ENCODE data around the gene SLC20A1.
"Not testable (repeated sequence)": the region's sequence is repeated elsewhere in the genome, so short reads cannot be mapped to it uniquely, and the experiment has no call there.

Gene SLC20A1

GRCh38 chr2:112604952-112605351 is 40.8 kb upstream of the SLC20A1 start:
- no peak for TF ChIP-seq CTCF (IDR thresholded peaks at IDR 0.05; ENCODE audit: low read depth, low read length, missing control alignments)
- no peak for DNase-seq (ENCODE audit: low read depth)
- in situ Hi-C loops (cut with HindIII; ENCODE audit: low sequenced_read_pairs), result loop anchor here (5.0 kb wide), 2 partner anchors 82 to 117 kb away; partner anchors contain the start of gene NT5DC4
- no peak overlapping the region for H3K4me3 ChIP-seq (ENCODE audit: low read depth, low read length)

GRCh38 chr2:112605926-112606325 is 39.8 kb upstream of the SLC20A1 start:
- H3K4me3 ChIP-seq (ENCODE audit: low read depth, low read length), result no peak overlapping the region
- TF ChIP-seq CTCF (IDR thresholded peaks at IDR 0.05; ENCODE audit: low read depth, low read length, missing control alignments), result no peak
- in situ Hi-C loops (cut with HindIII; ENCODE audit: low sequenced_read_pairs), result loop anchor here (5.0 kb wide), 2 partner anchors 81 to 116 kb away; partner anchors contain the start of gene NT5DC4
- no peak for DNase-seq (ENCODE audit: low read depth)

GRCh38 chr2:112606547-112606946 is 39.2 kb upstream of the SLC20A1 start:
- no peak for DNase-seq (ENCODE audit: low read depth)
- H3K4me3 ChIP-seq (ENCODE audit: low read depth, low read length), result no peak overlapping the region
- no peak for TF ChIP-seq CTCF (IDR thresholded peaks at IDR 0.05; ENCODE audit: low read depth, low read length, missing control alignments)
- in situ Hi-C loops (cut with HindIII; ENCODE audit: low sequenced_read_pairs), result loop anchor here (5.0 kb wide), 2 partner anchors 81 to 116 kb away; partner anchors contain the start of gene NT5DC4

- no peak overlapping the region for H3K4me3 ChIP-seq (ENCODE audit: low read depth, low read length)
- TF ChIP-seq CTCF (IDR thresholded peaks at IDR 0.05; ENCODE audit: low read depth, low read length, missing control alignments), result no peak
- in situ Hi-C loops (cut with HindIII; ENCODE audit: low sequenced_read_pairs), result loop anchor here (5.0 kb wide), 2 partner anchors 79 to 114 kb away; partner anchors contain the start of gene NT5DC4
Measured at GRCh38 chr2:112607680-112608438, 37.9 kb upstream of the SLC20A1 start.

GRCh38 chr2:112609320-112609719 is 36.4 kb upstream of the SLC20A1 start:
- in situ Hi-C loops (cut with HindIII; ENCODE audit: low sequenced_read_pairs), result loop anchor here (5.0 kb wide), 2 partner anchors 78 to 113 kb away; partner anchors contain the start of gene NT5DC4
- DNase-seq (ENCODE audit: low read depth); H3K4me3 ChIP-seq (ENCODE audit: low read depth, low read length): not testable (repeated sequence)

More at GRCh38 chr2:112607680-112608438, 37.9 kb upstream of the SLC20A1 start:
- DNase-seq (ENCODE audit: low read depth), result no peak

GRCh38 chr2:112612283-112612682 is 33.5 kb upstream of the SLC20A1 start:
- in situ Hi-C loops (cut with HindIII; ENCODE audit: low sequenced_read_pairs); DNase-seq (ENCODE audit: low read depth); H3K4me3 ChIP-seq (ENCODE audit: low read depth, low read length): not testable (repeated sequence)

GRCh38 chr2:112614201-112614840 is 31.4 kb upstream of the SLC20A1 start:
- no peak for TF ChIP-seq CTCF (IDR thresholded peaks at IDR 0.05; ENCODE audit: low read depth, low read length, missing control alignments)
- in situ Hi-C loops (cut with HindIII; ENCODE audit: low sequenced_read_pairs), result no loop called here
- no peak overlapping the region for H3K4me3 ChIP-seq (ENCODE audit: low read depth, low read length)
- DNase-seq (ENCODE audit: low read depth), result no peak
